ENCODE data around the gene SLC39A3.
A peak's percentile ranks its signal among the peaks of the same experiment; 100 is the strongest.
"Not testable (repeated sequence)": the region's sequence is repeated elsewhere in the genome, so short reads cannot be mapped to it uniquely, and the experiment has no call there.

The SLC39A3 gene

DNA sequence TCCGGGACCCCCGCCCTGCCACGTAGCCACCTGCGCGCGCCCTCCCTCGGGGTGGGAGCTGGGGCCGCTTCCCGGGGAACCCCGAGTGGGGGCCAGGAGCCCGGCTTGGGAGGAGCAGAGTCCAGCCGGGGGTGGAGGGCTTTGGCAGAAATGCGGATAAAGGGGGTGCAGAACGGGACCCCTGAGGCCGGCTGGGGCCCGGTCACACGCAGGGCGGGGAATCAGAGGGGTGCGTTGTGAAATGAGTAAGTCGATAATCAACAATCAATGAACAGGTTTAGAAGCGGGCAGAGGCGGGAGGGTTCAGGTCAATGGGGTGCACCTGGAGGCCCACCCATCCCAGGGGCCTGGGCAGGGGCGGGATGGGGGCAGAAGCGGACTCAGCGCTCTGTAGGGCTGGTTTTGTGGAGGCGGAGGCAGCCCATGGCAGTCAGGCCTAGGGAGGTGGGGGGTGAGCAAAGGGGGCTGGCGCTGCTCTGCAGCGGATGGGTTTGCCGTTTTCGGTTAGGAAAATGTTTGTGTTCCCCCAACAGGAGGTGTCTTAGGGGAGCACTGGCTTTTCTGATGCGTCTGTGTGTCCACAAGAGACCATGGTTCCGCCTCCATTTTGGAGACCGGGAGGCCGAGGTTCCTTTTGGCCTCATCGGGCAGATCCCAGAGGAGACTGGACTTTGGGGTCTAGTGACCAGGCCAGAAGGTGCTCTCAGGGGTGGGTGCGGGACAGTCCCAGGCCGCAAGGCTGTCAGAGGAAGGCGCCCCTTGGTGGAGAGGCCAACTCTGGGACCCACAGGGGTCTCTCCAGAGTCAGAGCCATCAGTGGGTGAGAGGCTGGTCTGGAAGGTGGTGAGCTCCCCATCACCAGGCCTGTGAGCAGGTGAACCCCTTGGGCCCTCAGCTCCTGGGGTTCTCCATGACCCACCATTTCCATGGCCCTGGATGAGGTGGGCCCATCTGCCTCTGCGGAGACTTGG is 18.0 kb downstream of the SLC39A3 start:
- DNase-seq: no peak

DNA sequence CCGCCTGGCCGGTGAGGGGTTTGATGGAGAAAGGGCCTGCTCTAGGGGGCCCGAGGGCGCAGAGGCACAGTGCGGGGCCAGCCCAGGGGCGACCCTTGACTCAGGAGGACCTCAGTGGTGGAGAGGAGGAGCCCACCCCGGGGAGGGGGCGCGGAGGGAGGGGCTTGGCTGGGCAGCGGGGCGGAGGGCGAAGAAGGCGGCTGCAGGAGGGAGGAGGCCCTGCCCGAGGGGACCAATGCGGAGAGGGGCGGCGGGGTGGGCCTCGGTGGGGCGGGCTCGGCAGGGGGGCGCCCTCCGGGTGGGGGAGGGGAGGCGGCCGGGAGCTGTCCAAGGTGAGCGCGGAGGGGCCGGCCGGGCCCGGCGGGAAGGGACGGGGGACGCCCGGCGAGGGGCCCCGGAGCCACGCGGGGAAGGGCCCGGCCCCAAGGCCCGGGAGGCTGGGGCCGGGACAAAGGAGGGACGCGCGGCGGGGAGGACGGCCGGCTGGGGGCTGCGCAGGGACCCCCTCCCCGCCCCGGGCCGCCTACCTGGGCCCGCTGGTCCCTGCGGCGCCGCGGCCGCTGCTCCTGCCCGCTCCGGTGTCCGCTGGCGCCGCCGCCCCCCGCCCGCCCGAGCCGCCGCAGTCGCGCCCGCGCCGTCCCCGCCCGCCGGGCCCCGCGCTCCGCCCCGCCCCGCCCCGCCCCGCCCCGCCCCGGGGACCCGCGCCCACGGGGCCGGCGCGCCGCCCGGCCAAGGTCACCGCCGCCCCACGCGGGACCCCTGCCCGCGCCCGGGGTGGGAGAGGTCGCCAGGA is 18.8 kb downstream of the SLC39A3 start, which contains the start of gene DIRAS1:
TSS of gene DIRAS1 (minus strand) at position 596 of the 793 bp plus-strand sequence. CDS start 3,566 bp downstream, outside the sequence.
- no peak for DNase-seq

GRCh38 chr19:2719920-2720776 is 19.7 kb downstream of the SLC39A3 start:
- DNase-seq: no peak

DNA sequence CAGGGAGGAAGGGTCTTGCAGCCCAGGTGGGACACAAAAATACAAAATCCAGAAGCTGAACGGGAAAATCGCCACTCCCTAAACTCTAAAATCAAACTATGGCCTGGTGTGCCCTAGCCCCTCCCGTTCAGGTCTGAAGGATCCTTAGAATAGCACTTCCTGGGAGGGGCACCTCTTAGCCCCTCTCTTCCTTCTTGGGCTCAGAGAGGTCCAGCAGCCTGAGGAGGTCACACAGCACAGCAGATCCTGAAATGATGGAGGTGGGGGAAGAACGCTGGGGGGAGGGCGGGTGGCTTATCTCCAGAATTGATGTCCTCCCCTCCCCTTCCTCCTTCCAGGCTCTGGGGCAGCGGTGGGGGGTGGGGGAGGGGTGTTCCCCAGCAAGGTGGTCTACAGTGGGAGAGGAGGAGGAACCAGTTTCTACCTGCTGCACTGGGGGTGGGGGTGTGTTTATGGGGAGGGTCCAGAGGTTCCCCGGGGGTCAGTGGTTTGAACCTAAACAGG is 20.5 kb downstream of the SLC39A3 start:
- no peak for DNase-seq

- no peak for DNase-seq
Observed at GRCh38 chr19:2717638-2718541, 21.9 kb downstream of the SLC39A3 start.

DNA sequence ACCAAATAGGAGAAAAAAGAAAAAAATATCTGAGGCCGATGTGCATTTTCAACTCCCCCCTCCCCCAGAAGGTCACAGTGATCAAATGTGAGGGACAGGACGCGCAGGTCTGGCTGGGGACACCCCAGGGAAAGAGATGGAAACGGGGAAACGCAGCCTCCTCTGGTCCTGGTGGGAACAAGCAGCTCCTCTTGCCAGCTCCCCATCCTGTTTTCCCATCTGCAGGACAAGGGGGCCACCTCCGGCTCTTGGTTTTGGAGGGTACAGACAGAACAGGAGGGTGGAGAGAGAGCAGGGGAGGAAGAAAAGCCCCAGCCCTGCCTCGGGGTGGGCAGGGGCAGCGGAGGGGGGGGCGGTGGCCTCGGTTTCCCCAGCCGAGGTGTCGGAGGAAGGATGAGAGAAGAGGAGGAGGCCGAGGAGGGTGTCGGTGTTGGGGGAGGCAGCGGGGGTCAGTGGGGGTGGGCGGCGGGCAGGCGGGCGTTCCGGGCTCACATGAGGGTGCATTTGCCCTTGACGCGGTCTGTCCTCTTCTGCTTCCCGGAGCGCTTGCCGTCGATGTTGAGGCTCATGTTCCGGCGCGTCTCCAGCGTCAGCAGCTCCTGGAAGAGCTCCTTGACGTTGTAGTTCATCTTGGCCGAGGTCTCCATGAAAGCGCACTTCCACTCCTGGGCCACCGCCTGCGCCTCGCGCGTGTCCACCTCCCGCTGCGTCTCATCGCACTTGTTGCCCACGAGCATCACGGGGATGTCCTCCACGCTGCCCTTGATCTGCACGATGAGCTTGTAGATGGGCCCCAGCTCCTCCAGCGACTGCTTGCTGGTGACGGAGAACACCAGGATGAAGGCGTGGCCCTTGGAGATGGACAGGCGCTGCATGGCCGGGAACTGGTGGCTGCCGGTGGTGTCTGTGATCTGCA is 22.8 kb downstream of the SLC39A3 start:
- no peak for DNase-seq

GRCh38 chr19:2716275-2716650 is 23.6 kb downstream of the SLC39A3 start:
- DNase-seq: no peak

DNA sequence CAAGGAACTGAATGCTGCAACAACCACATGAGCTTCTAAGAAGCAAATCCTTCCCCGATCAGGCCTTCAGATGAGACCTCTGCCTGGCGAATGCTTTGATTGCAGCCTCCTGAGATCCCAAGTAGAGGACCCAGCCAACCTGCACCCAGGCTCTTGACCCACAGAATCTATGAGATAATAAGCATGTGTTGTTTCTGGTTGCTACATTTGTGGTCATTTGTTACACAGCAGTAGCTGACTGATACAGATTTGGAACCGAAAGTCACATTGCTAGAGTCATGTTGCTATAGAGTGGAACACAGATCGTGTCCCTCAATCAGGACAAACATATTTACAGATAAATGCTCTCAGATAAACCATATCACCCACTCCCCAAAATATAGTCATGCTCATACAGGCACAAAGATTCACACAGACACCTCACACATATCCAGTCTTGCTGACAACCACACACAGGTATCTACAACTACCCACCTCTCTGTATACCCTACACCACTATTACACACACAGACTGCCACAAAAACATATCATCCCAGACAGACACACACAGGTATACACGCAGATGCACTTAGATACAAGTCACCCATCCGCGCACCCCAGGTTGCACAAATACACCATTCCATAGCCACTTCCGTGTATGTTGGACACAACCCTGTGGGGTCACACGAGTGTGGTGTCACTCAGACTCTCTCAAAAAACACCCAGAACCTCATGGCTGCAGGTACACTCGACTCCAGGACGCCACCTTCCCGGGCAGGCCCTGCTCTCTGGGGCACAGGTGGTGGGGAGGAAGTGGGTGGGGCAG is 24.1 kb downstream of the SLC39A3 start:
- DNase-seq: no peak

- DNase-seq: no peak
Observed at GRCh38 chr19:2714531-2715269, 25.1 kb downstream of the SLC39A3 start.

DNA sequence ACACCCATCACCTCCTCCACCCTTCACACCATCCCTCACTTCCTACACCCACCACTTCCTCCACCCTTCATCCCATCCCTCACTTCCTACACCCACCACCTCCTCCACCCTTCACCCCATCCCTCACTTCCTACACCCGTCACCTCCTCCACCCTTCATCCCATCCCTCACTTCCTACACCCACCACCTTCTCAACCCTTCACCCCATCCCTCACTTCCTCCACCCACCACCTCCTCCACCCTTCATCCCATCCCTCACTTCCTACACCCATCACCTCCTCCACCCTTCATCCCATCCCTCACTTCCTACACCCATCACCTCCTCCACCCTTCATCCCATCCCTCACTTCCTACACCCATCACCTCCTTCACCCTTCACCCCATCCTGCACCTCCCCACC is 25.7 kb downstream of the SLC39A3 start:
- DNase-seq: not testable (repeated sequence)

- not testable (repeated sequence) for DNase-seq
Observed at GRCh38 chr19:2713170-2713569, 26.6 kb downstream of the SLC39A3 start.

DNA sequence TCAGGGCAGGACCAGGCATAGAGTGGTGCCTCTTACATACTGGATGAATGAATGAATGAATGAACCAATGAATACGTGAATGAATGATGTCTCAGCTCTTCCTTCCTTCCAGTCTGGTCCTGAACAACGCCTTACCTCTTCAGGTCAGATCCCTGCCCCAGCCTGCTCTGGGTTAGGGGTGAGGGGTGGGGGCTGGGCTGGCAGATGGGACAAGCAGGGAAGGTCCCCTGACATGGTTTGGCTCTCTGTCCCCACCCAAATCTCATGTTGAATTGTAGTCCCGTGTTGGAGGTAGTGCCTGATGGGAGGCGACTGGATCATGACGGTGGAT is 28.0 kb downstream of the SLC39A3 start:
- no peak for DNase-seq

DNA sequence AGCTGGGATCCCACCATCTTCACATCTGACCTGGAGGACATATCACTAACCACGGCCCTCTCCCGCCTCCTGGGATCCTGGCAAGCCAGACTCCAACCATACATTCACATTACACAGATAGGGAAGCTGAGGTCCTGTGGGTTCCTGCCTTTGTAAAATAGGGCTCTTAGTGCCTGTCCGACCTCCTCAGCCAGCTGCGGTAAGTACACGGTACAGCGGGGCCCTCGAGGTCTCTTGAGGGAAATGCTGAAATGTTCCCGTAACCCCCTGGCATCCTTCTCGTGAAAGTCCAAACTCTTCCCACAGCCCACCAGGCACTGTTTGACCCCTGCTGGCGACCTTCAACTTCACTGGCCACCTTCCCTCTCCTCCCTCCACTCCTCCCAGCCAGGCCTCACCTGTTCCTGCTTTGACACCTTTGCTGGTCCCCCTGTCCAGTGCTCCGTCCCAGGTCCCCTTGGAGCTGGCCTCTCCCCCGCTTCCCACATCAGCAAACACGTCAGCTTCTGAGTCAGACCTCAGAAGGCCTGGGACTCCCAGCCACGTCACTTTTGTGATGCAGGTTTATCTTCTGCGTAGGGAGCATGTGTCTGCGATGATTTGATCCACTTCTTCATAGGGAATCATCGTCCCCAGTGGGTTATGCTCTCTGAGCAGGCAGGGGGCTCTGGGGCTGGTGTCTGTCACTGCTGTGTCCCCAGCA is 28.5 kb downstream of the SLC39A3 start:
- DNase-seq: no peak

GRCh38 chr19:2706251-2706650 is 33.6 kb downstream of the SLC39A3 start:
- no peak for DNase-seq

- DNase-seq: no peak
Observed at GRCh38 chr19:2703691-2704216, 36.1 kb downstream of the SLC39A3 start.

GRCh38 chr19:2703077-2703437 is 36.8 kb downstream of the SLC39A3 start:
- no peak for DNase-seq

DNA sequence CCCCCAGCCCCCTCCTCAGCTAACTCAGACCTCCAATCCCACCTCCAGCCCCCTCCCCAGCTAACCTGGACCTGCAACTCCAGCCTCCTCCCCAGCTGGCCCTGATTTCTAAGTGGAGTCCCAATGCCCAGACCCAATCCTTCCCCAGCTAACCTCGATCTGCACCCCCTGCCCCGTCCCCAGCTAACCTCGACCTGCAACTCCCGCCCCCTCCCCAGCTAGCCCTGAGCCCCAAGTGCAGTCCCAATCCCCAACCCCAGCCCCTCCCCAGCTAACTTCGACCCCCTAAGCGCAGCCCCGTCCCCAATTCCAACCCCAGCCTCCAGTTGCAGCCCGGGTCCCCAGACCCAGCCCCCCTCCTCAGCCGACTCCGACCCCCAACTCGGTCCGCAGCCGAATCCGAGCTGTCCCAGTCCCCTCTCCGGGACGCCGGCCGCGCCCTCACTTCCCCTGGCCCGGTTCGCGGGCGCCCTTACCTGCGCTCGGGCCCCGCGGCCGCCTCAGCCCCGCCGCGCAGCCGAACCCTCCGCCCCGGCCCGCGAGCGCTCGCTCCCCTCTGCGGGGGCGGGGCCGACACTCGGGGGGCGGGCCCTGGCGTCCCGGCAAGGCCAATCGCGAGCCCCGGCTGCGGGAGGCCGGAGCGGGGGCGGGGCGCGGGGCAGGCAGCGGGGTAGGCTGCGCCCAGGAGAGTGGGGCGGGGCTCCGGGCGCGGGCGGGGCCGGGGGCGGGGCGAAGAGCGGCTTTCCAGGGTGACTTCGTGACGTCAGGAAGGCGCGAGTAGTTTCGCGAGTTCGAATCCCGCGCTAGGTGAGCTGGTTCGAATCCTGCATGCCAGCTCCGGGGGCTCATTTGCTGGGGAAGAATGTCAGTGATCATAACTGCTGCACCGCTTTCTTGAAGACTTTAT is 37.4 kb downstream of the SLC39A3 start, which contains the start of gene GNG7:
TSS of gene GNG7 (minus strand) at position 525 of the 907 bp plus-strand sequence. CDS start 182,006 bp downstream, outside the sequence.
- peak; percentile 93 to 98 for DNase-seq
